Smooth muscle cell (in vitro differentiated cells): ENCODE measurements around the gene RPL7L1. TPM values are rescaled to one million over a fixed set of nuclear protein-coding genes. Genes with fewer than 3 reads are reported as not detected.

ENCODE experiments used
- DNase-seq: peaks from one replicate; lab custom pipeline; 2025; ENCODE audit not compliant: unreplicated experiment; lab: John Stamatoyannopoulos, UW
- H2AFZ ChIP-seq: fragments of 200-600 bp; sonication (generic); 2 replicates; pipeline ENCODE4 v1.6.0; 2016; ENCODE audit warnings: antibody characterized with exemption, low read depth, mild to moderate bottlenecking
- H3F3A ChIP-seq: fragments of 200-600 bp; sonication (generic); 2 replicates; pipeline ENCODE4 v1.6.0; 2017; ENCODE audit warnings: antibody characterized with exemption, low read depth
- H3K27ac ChIP-seq: fragments of 200-600 bp; sonication (generic); 2 replicates; pipeline ENCODE4 v1.5.1; 2016; ENCODE audit warnings: low read depth, mild to moderate bottlenecking
- H3K27me3 ChIP-seq: fragments of 200-600 bp; sonication (generic); 2 replicates; pipeline ENCODE4 v1.6.1; 2016; ENCODE audit warnings: low read depth, mild to moderate bottlenecking
- H3K36me3 ChIP-seq: fragments of 200-600 bp; sonication (generic); 2 replicates; pipeline ENCODE4 v1.5.1; 2016; ENCODE audit warnings: low read depth
- H3K4me1 ChIP-seq: fragments of 200-600 bp; sonication (generic); 2 replicates; pipeline ENCODE4 v1.5.1; 2016; ENCODE audit warnings: low read depth
- H3K4me2 ChIP-seq: fragments of 200-600 bp; sonication (generic); 2 replicates; pipeline ENCODE4 v1.6.0; 2016; ENCODE audit warnings: mild to moderate bottlenecking
- H3K4me3 ChIP-seq: fragments of 200-600 bp; sonication (generic); 2 replicates; pipeline ENCODE4 v1.5.1; 2016; ENCODE audit warnings: mild to moderate bottlenecking
- H3K79me2 ChIP-seq: fragments of 200-600 bp; sonication (generic); 2 replicates; pipeline ENCODE4 v1.6.0; 2016; ENCODE audit warnings: low read depth, mild to moderate bottlenecking
- H3K9ac ChIP-seq: fragments of 200-600 bp; sonication (generic); 2 replicates; pipeline ENCODE4 v1.6.0; 2016; ENCODE audit warnings: low read depth
- H3K9me3 ChIP-seq: fragments of 200-600 bp; sonication (generic); replicated peaks from 2 replicates; pipeline ENCODE4 v1.5.1; 2016; ENCODE audit warnings: low read depth
- H4K20me1 ChIP-seq: fragments of 200-600 bp; sonication (generic); 2 replicates; pipeline ENCODE4 v1.6.0; 2016; ENCODE audit warnings: low read depth
- WGBS: methylation state at CpG from one replicate; pipeline ENCODE4 v1.1.7; 2016; ENCODE audit warnings: low lambda C conversion rate; 5-methylcytosine and 5-hydroxymethylcytosine counted together
- polyA plus RNA-seq: library from polyadenylated mRNA; unstranded; fragments of >200 nt; fragmentation: Nextera tagmentation; extraction: Ambion mirVana; gene quantifications from 2 replicates; pipeline ENCODE4 v1.2.1, GENCODE V29; 2016
- total RNA-seq: library from RNA; depleted of rRNA; stranded (reverse); fragments of >200 nt; gene quantifications from 2 replicates; pipeline ENCODE4 v1.2.3, GENCODE V29; 2014
- TF ChIP-seq, protein P1 (sequence below): fragments of 200-600 bp; sonication (generic); IDR thresholded peaks from 2 replicates; pipeline ENCODE4 v1.5.1; 2017; ENCODE audit warnings: borderline replicate concordance, mild to moderate bottlenecking, antibody characterized with exemption; ENCODE audit not compliant: insufficient read depth, poor library complexity, severe bottlenecking

RPL7L1 gene
- total and polyA plus RNA-seq, 2 experiments from 2014 or later = 51.7 to 64.0 TPM

DNA sequence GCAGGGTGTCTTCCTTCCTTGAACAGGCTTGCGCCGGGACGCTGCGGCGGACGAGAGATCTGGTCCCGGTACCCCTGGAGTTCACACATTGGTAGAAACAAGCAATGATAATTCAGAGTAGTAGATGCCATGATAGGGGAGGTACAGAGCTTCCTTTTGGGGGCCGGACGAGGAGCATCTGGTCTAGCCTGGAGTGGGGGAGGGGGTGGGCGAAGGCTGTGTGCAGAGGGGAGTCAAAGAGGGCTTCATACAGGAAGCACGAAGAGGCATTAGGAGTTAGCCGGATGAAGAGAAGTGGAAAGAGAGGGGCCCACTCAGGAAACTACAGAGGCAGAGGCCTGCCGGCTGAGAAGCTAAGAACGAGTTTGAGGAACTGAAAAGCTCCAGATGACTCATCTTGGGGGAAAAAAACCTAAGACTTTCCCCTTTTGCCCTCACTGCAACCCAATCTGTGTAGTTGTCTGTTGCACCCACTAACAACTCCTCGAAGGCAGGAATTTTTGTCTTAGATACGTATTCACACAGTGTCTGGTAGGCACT, 50.5 kb downstream of the RPL7L1 start:
- Histone ChIP-seq H3F3A (peaks cover 18% of the 10 kb centered on the region), H3K36me3 (no peaks in the 10 kb centered on the region), H3K4me3 (peak overlapping the region; percentile 67), H3K9ac (peak overlapping the region; percentile 64), H3K4me1 (peaks cover 17% of the 10 kb centered on the region), H3K9me3 (no peaks in the 10 kb centered on the region), H3K79me2 (peaks cover 35% of the 10 kb centered on the region), H3K4me2 (peak overlapping the region; percentile 90), H4K20me1 (no peaks in the 10 kb centered on the region), H3K27ac (peak overlapping the region; percentile 85), H2AFZ (peak overlapping the region; percentile 76), H3K27me3 (no peaks in the 10 kb centered on the region)
- no peak for DNase-seq
- TF ChIP-seq, protein P1, sequence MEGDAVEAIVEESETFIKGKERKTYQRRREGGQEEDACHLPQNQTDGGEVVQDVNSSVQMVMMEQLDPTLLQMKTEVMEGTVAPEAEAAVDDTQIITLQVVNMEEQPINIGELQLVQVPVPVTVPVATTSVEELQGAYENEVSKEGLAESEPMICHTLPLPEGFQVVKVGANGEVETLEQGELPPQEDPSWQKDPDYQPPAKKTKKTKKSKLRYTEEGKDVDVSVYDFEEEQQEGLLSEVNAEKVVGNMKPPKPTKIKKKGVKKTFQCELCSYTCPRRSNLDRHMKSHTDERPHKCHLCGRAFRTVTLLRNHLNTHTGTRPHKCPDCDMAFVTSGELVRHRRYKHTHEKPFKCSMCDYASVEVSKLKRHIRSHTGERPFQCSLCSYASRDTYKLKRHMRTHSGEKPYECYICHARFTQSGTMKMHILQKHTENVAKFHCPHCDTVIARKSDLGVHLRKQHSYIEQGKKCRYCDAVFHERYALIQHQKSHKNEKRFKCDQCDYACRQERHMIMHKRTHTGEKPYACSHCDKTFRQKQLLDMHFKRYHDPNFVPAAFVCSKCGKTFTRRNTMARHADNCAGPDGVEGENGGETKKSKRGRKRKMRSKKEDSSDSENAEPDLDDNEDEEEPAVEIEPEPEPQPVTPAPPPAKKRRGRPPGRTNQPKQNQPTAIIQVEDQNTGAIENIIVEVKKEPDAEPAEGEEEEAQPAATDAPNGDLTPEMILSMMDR = no peak
- WGBS = under 1% methylated on average over 16 of the region's 16 CpGs

DNA sequence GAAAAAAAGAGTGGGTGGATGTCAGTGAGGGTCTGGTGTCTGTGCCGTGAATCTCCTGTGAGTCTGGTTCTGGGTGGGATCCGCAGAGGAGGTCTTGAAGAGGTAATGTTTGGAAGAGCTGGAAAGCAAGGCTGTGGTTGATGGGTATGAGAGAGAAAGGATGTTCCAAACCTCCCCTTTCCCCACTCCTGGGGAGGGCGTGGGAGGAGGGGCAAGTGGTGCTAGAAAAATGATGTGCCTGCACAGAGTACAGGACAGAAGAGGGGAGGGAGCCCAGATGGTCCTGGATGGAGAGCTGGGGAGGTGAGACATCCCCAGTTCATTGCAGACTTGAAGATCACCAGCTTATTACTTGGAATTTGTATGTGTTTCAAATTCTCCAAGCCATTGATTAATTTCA, 53.0 kb downstream of the RPL7L1 start:
- TF ChIP-seq, protein P1 = no peak
- Histone ChIP-seq H3K9ac (no peak overlapping the region), H3K4me3 (no peak overlapping the region), H4K20me1 (no peaks in the 10 kb centered on the region), H3K4me1 (peaks cover 17% of the 10 kb centered on the region), H3K27me3 (no peaks in the 10 kb centered on the region), H3K27ac (no peak overlapping the region), H3F3A (peaks cover 18% of the 10 kb centered on the region), H3K79me2 (peaks cover 36% of the 10 kb centered on the region), H3K36me3 (no peaks in the 10 kb centered on the region), H3K4me2 (no peak overlapping the region), H2AFZ (no peak overlapping the region), H3K9me3 (no peaks in the 10 kb centered on the region)
- DNase-seq = no peak
- WGBS = 88% methylated on average over 3 of the region's 3 CpGs

DNA sequence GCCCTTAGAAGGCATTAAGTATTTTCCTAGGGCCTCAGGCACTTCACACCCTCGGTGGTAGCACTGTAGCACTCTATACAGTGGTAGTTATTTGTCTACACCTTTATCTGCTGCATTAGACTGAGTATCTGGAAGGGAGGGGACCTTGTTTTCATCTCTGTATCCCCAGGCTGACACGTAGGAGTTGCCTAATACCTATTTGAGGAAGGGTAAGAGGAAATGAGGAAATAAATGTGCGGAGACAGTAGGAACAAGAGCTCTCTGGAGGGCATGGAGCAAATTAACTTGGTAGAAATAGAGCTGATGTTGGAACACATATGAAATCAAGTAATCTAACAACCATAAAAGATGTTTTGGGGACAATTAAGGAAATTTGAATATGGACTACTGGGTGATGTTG, 53.8 kb downstream of the RPL7L1 start:
- Histone ChIP-seq H4K20me1 (no peaks in the 10 kb centered on the region), H3K4me3 (no peak overlapping the region), H3K9me3 (no peaks in the 10 kb centered on the region), H2AFZ (no peak overlapping the region), H3K4me1 (peaks cover 15% of the 10 kb centered on the region), H3K27me3 (no peaks in the 10 kb centered on the region), H3F3A (peaks cover 18% of the 10 kb centered on the region), H3K9ac (no peak overlapping the region), H3K36me3 (no peaks in the 10 kb centered on the region), H3K27ac (no peak overlapping the region), H3K79me2 (peaks cover 36% of the 10 kb centered on the region), H3K4me2 (no peak overlapping the region)
- TF ChIP-seq, protein P1 = no peak
- no peak for DNase-seq
- 61% methylated on average over 3 of the region's 3 CpGs for WGBS

DNA sequence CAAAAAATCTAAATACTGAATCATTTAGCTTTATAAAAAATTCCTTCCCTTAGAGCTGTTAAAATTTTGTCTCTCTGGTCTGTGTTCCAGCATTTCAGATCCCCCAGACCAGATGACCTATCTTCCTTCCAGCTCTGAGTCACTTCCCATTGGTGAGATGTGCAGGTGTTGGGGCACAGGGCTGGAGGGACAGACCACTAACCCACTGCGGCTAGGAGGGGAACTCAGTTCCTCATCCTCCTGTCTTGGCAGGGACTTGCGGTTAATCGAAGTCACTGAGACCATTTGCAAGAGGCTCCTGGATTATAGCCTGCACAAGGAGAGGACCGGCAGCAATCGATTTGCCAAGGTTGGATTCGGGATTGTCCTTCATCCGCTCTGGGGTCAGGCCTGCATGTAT, 55.9 kb downstream of the RPL7L1 start:
- Histone ChIP-seq H3K4me3 (no peak overlapping the region), H3K4me2 (no peak overlapping the region), H2AFZ (no peak overlapping the region), H3K4me1 (peaks cover 8% of the 10 kb centered on the region), H3K27me3 (no peaks in the 10 kb centered on the region), H3F3A (peaks cover 9% of the 10 kb centered on the region), H3K79me2 (peaks cover 36% of the 10 kb centered on the region), H4K20me1 (no peaks in the 10 kb centered on the region), H3K27ac (no peak overlapping the region), H3K36me3 (no peaks in the 10 kb centered on the region), H3K9ac (no peak overlapping the region), H3K9me3 (no peaks in the 10 kb centered on the region)
- DNase-seq = no peak
- TF ChIP-seq, protein P1 = no peak
- 97% methylated on average over 7 of the region's 7 CpGs for WGBS
